Measurements from ENCODE around the gene THUMPD3. TPM values are rescaled to one million over a fixed set of nuclear protein-coding genes. Genes with fewer than 3 reads are reported as not detected.
A peak's percentile ranks its signal among the peaks of the same experiment; 100 is the strongest.

The THUMPD3 gene
- polyA plus RNA-seq, 6 donors from 2014 or later = 9.6 to 21.5 (median 17.5) TPM

DNA sequence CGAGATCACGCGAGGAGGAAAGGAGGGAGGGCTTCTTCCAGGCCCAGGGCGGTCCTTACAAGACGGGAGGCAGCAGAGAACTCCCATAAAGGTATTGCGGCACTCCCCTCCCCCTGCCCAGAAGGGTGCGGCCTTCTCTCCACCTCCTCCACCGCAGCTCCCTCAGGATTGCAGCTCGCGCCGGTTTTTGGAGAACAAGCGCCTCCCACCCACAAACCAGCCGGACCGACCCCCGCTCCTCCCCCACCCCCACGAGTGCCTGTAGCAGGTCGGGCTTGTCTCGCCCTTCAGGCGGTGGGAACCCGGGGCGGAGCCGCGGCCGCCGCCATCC is 33.4 kb downstream of the THUMPD3 start:
- ATAC-seq (ENCODE audit: low read depth in 2 of 2) (peak; percentile 8 to 10), DNase-seq (no peak)
- H3K4me3 Mint-ChIP-seq = peak overlapping the region; percentile 94 to 100 (median 98)
- H3K27ac Mint-ChIP-seq = peak overlapping the region in 5 of 6 donors; percentile 95 to 100 (median 98)
- peaks cover 4 to 8% of the 10 kb centered on the region in 2 donors for H3K36me3 Mint-ChIP-seq
- H3K9me3 Mint-ChIP-seq = no peaks in the 10 kb centered on the region
- peaks cover 57 to 70% (median 63%) of the 10 kb centered on the region in 3 donors for H3K4me1 Mint-ChIP-seq
- H3K27me3 Mint-ChIP-seq = no peaks in the 10 kb centered on the region

GRCh38 chr3:9396632-9397331 is 33.9 kb downstream of the THUMPD3 start:
- Mint-ChIP-seq H3K36me3 (peaks cover 0 to 8% of the 10 kb centered on the region in 2 donors), H3K4me1 (peaks cover 56 to 69% (median 63%) of the 10 kb centered on the region in 3 donors), H3K27ac (peak overlapping the region; percentile 99 to 100 (median 99)), H3K27me3 (no peaks in the 10 kb centered on the region), H3K9me3 (no peaks in the 10 kb centered on the region), H3K4me3 (peak overlapping the region; percentile 95 to 100 (median 98))
- peak; percentile 100 for DNase-seq
- ATAC-seq (ENCODE audit: low read depth in 2 of 2) = peak; percentile 65

GRCh38 chr3:9397332-9397905 is 34.6 kb downstream of the THUMPD3 start, which contains the start of gene SETD5:
TSS of gene SETD5 (plus strand) at chr3:9397615. CDS start at chr3:9428939, 31,324 bp downstream.
- ATAC-seq (ENCODE audit: low read depth in 2 of 2) (peak; percentile 66 to 67), DNase-seq (peak; percentile 99)
- Mint-ChIP-seq H3K27ac (peak within 1 kb of the TSS; percentile 99 to 100 (median 99)), H3K4me3 (peak within 1 kb of the TSS; percentile 95 to 100 (median 99)), H3K9me3 (no peaks in the 10 kb centered on the region), H3K4me1 (peaks cover 58 to 68% (median 63%) of the 10 kb centered on the region in 3 donors), H3K36me3 (peaks cover 0 to 8% of the 10 kb centered on the region in 2 donors), H3K27me3 (no peaks in the 10 kb centered on the region)

DNA sequence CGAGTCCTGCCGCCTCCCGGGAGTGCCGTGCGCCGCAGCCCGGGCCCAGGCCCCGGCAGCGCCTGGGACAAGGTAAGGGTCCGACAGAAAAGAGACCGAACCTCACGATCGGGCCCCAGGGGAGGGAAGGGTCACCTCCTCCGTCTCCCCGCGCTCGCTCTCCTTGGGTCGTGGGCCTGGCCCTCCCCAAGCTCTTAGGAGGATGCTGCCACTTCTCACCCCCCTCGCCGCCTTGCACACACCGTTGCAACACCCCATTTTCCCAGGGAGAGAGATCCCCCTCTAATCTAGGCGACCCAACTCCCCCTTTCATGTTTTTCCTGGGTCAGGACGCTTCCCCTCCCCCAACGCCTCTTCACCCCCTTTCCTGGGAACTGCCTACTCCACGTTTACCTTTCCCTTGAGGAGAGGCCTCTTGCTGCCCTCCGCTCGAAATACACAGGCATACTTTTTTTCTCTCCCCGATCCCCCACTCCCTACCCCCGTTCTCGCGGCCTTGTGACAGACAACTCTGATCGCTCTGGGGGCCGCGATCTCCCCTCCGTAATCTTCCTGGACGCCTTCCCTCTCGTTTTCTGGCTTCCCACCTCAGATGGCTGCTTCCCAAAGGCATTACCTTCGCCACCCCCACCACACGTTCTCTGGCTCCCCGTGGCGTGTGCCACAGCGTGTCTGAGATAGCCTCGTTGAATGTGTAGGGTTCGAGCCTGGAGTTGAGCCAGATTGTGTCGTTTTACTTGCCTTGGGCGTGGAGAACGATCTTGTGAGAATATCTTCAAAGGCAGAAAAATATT is 35.2 kb downstream of the THUMPD3 start:
- peak; percentile 26 for DNase-seq
- Mint-ChIP-seq H3K9me3 (no peaks in the 10 kb centered on the region), H3K27ac (peak overlapping the region; percentile 98 to 100 (median 99)), H3K36me3 (peaks cover 0 to 8% of the 10 kb centered on the region in 2 donors), H3K4me1 (peaks cover 64 to 71% (median 69%) of the 10 kb centered on the region in 3 donors), H3K27me3 (no peaks in the 10 kb centered on the region), H3K4me3 (peak overlapping the region; percentile 93 to 99 (median 98))
- no peak for ATAC-seq (ENCODE audit: low read depth in 2 of 2)

DNA sequence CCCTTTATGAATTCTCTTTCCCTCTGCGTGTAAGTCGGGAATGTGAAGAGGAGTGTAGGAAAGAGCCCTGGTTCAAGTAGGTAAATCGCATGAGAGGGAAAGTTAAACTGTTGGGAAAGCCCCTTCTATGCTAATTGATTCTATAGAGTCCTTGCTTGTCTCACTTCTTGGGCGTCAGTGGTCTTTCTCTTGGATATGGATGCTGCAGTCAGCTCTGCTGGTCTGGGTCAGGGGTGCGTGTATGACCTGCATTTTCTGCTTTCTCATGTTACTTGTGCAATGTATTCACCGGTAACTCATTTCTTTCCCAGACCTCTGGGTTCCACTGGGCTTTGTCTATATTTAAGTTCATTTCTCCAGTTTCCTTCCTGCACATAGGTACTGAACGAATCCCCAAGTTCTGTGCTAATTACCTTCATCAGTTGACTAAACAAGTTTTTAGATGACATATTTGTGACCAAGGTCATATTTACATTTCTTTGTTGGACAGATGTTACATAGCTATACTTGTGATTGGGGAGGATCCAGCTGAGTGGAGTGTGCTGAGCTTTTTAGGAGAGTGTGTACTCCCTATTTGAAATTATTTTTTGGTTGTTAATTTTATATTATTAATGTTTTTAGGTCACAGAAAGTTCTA is 36.0 kb downstream of the THUMPD3 start:
- H3K27ac Mint-ChIP-seq = peak overlapping the region; percentile 98 to 100 (median 99)
- no peaks in the 10 kb centered on the region for H3K9me3 Mint-ChIP-seq
- H3K36me3 Mint-ChIP-seq = peaks cover 0 to 8% of the 10 kb centered on the region in 2 donors
- peaks cover 65 to 75% (median 70%) of the 10 kb centered on the region in 3 donors for H3K4me1 Mint-ChIP-seq
- peak overlapping the region; percentile 93 to 99 (median 98) for H3K4me3 Mint-ChIP-seq
- ATAC-seq (ENCODE audit: low read depth in 2 of 2) (no peak), DNase-seq (peak; percentile 26)
- H3K27me3 Mint-ChIP-seq = no peaks in the 10 kb centered on the region

- Mint-ChIP-seq H3K4me1 (peaks cover 64 to 70% (median 69%) of the 10 kb centered on the region in 3 donors), H3K9me3 (no peaks in the 10 kb centered on the region)
Measured at GRCh38 chr3:9399337-9399703, 36.5 kb downstream of the THUMPD3 start.

DNA sequence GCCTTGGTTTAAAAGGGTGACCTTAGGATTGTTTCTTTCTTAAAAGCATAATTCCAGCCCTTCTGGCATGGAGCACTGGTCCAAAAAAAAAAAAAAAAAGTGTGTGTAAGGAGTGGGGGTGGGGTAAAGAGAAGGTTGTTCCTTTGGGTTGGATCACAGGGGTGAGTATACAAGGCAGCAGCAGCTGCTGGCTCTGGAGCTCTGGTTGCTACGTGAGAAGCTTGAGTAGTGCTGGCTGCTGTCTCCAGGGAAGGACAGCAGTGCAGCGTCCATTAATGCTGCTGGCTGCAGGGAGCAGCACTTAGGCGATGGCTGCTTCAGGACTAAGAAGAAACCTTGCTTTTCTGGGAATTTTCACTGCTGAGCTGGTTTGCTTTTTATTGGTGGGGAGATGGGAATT is 36.9 kb downstream of the THUMPD3 start:
- Mint-ChIP-seq H3K27me3 (no peaks in the 10 kb centered on the region), H3K36me3 (peaks cover 0 to 8% of the 10 kb centered on the region in 2 donors), H3K4me3 (peak overlapping the region; percentile 67 to 99 (median 96)), H3K4me1 (peaks cover 63 to 70% (median 69%) of the 10 kb centered on the region in 3 donors), H3K9me3 (no peaks in the 10 kb centered on the region), H3K27ac (peak overlapping the region in 5 of 6 donors; percentile 36 to 100 (median 70))
- ATAC-seq (ENCODE audit: low read depth in 2 of 2) = no peak
- no peak for DNase-seq

More at GRCh38 chr3:9399337-9399703, 36.5 kb downstream of the THUMPD3 start:
- H3K4me3 Mint-ChIP-seq = peak overlapping the region; percentile 67 to 99 (median 96)
- peak overlapping the region; percentile 36 to 100 (median 78) for H3K27ac Mint-ChIP-seq
- H3K36me3 Mint-ChIP-seq = peaks cover 0 to 8% of the 10 kb centered on the region in 2 donors
- DNase-seq (no peak), ATAC-seq (ENCODE audit: low read depth in 2 of 2) (no peak)
- no peaks in the 10 kb centered on the region for H3K27me3 Mint-ChIP-seq

- ATAC-seq (ENCODE audit: low read depth in 2 of 2) (no peak), DNase-seq (no peak)
- Mint-ChIP-seq H3K36me3 (peaks cover 0 to 8% of the 10 kb centered on the region in 2 donors), H3K4me1 (peaks cover 60 to 69% (median 66%) of the 10 kb centered on the region in 3 donors), H3K9me3 (no peaks in the 10 kb centered on the region), H3K4me3 (peak overlapping the region in 4 of 8 donors; percentile 39 to 99 (median 60)), H3K27ac (peak overlapping the region in 2 of 6 donors; percentile 65 to 100), H3K27me3 (no peaks in the 10 kb centered on the region)
Measured at GRCh38 chr3:9400616-9401015, 37.8 kb downstream of the THUMPD3 start.

DNA sequence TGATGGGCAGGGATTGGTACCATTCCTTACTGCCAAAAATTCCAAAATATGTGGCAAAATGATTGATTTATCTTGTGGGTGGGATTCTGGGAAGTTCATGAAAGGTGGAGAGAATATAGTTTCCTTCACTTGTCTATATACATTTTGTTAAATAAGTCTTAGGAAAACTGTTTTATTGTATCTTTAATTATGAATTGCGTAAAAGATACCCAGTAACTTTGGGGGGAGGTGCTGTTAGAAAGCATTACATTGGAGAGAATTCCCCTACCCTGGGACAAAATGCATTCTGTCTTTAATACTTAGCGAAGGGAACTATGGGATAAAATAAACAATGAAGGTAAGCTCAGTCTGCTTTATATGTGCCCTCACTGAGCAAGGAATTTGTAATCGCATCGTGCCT is 39.1 kb downstream of the THUMPD3 start:
- ATAC-seq (ENCODE audit: low read depth in 2 of 2) (no peak), DNase-seq (no peak)
- no peaks in the 10 kb centered on the region for H3K27me3 Mint-ChIP-seq
- peak overlapping the region in 1 of 8 donors; percentile 49 for H3K4me3 Mint-ChIP-seq
- H3K4me1 Mint-ChIP-seq = peaks cover 58 to 77% (median 66%) of the 10 kb centered on the region in 3 donors
- peak overlapping the region in 3 of 6 donors; percentile 29 to 100 (median 71) for H3K27ac Mint-ChIP-seq
- no peaks in the 10 kb centered on the region for H3K9me3 Mint-ChIP-seq
- H3K36me3 Mint-ChIP-seq = peaks cover 0 to 8% of the 10 kb centered on the region in 2 donors

DNA sequence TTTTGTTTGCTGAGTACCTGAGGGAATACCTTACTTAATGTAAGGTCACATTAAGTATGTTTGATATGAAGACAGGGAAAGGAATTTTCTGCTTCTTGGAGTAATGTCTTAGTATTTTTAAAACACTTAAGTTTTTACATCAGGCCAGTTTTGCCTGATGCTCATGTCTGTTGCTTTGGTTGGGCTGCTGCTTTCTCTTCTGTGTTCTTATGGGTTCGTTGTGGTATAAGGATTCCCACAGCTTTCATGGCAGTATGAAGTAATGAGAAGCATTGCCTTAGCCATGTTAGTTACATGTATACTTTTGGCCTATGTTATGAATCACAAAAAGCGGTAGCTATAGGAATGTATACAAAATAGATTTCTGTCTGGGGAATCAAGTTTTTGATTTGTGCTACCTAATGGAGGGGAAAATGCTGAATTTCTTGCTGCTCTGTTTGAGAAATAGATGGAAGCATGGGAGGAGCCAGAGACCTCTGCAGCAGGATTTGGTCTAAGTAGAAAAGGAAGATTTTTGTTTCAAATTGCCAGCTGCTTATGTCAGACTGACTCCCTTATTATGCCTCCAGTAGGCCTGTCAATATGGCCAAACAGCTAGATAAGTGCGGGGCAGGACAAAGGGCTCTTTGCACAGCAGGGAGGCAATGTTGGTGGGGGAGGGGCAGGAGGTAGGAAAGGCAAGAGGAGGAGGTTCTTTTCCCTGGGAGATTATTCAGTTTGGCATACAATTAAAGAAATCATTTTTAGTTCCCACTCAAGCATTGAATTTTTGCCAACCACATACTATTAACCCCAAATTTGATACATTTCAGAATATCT is 39.8 kb downstream of the THUMPD3 start:
- Mint-ChIP-seq H3K27ac (peak overlapping the region in 2 of 6 donors; percentile 2 to 90), H3K4me1 (peaks cover 62 to 83% (median 73%) of the 10 kb centered on the region in 3 donors), H3K9me3 (no peaks in the 10 kb centered on the region), H3K27me3 (no peaks in the 10 kb centered on the region), H3K36me3 (peaks cover 0 to 8% of the 10 kb centered on the region in 2 donors), H3K4me3 (peak overlapping the region in 1 of 8 donors; percentile 49)
- ATAC-seq (ENCODE audit: low read depth in 2 of 2) (no peak), DNase-seq (no peak)

DNA sequence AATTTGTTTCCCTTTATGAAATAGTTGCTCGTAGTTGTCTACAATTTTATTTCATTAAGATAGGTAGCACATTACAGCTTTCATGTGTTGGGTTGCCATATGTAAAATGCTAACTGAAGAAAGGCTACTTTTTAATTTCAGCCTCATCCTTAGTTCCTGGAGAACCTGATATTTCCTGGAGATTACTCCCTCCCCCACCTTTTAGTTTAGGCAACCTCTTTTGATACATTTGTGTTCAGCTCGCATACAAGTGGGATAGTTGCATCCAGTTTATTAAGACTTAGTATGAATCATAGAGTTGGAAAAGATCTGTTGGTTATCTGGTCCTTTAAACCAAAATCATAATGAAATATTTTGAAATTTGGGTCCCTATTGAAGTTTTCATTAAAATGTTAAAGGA is 40.6 kb downstream of the THUMPD3 start:
- no peak for ATAC-seq (ENCODE audit: low read depth in 2 of 2)
- H3K27ac Mint-ChIP-seq = peak overlapping the region in 1 of 6 donors; percentile 38
- no peak for DNase-seq
- H3K27me3 Mint-ChIP-seq = no peaks in the 10 kb centered on the region
- H3K36me3 Mint-ChIP-seq = peaks cover 0 to 2% of the 10 kb centered on the region in 2 donors
- H3K4me3 Mint-ChIP-seq = no peak overlapping the region
- H3K9me3 Mint-ChIP-seq = no peaks in the 10 kb centered on the region
- H3K4me1 Mint-ChIP-seq = peaks cover 58 to 84% (median 70%) of the 10 kb centered on the region in 3 donors

GRCh38 chr3:9404680-9405079 is 41.8 kb downstream of the THUMPD3 start:
- Mint-ChIP-seq H3K4me3 (peak overlapping the region in 2 of 8 donors; percentile 4 to 31), H3K36me3 (peaks cover 0 to 5% of the 10 kb centered on the region in 2 donors), H3K27ac (peak overlapping the region in 2 of 6 donors; percentile 69 to 82), H3K4me1 (peaks cover 55 to 80% (median 66%) of the 10 kb centered on the region in 3 donors), H3K9me3 (peaks cover 0 to 2% (median 0%) of the 10 kb centered on the region in 7 donors), H3K27me3 (no peaks in the 10 kb centered on the region)
- DNase-seq (no peak), ATAC-seq (ENCODE audit: low read depth in 2 of 2) (peak; percentile 46 to 49)

All from naive B cell (primary cell).